ENCODE results near the gene GNAO1.
A peak's percentile ranks its signal among the peaks of the same experiment; 100 is the strongest.

The GNAO1 gene

GRCh38 chr16:56348168-56349085 is 157.1 kb downstream of the GNAO1 start:
- H3K27me3 Mint-ChIP-seq = no peaks in the 10 kb centered on the region
- DNase-seq = no peak
- no peaks in the 10 kb centered on the region for H3K4me1 Mint-ChIP-seq (ENCODE audit: low read depth)
- H3K9me3 Mint-ChIP-seq = no peaks in the 10 kb centered on the region
- H3K36me3 Mint-ChIP-seq (ENCODE audit: low read depth) = no peaks in the 10 kb centered on the region
- no peak overlapping the region for H3K27ac Mint-ChIP-seq
- no peak overlapping the region for H3K4me3 Mint-ChIP-seq

GRCh38 chr16:56349086-56349415 is 157.8 kb downstream of the GNAO1 start:
- no peaks in the 10 kb centered on the region for H3K27me3 Mint-ChIP-seq
- DNase-seq = no peak
- no peaks in the 10 kb centered on the region for H3K9me3 Mint-ChIP-seq
- H3K4me1 Mint-ChIP-seq (ENCODE audit: low read depth) = no peaks in the 10 kb centered on the region
- H3K36me3 Mint-ChIP-seq (ENCODE audit: low read depth) = no peaks in the 10 kb centered on the region
- no peak overlapping the region for H3K27ac Mint-ChIP-seq
- no peak overlapping the region for H3K4me3 Mint-ChIP-seq

- H3K4me3 Mint-ChIP-seq = no peak overlapping the region
- H3K27me3 Mint-ChIP-seq = no peaks in the 10 kb centered on the region
- no peak for DNase-seq
- no peaks in the 10 kb centered on the region for H3K4me1 Mint-ChIP-seq (ENCODE audit: low read depth)
- no peak overlapping the region for H3K27ac Mint-ChIP-seq
- H3K9me3 Mint-ChIP-seq = no peaks in the 10 kb centered on the region
- no peaks in the 10 kb centered on the region for H3K36me3 Mint-ChIP-seq (ENCODE audit: low read depth)
Measured at GRCh38 chr16:56349711-56350161, 158.4 kb downstream of the GNAO1 start.

GRCh38 chr16:56350491-56351405 is 159.5 kb downstream of the GNAO1 start:
- Mint-ChIP-seq H3K4me3 (no peak overlapping the region), H3K4me1 (ENCODE audit: low read depth) (peaks cover 2% of the 10 kb centered on the region), H3K9me3 (no peaks in the 10 kb centered on the region), H3K27me3 (no peaks in the 10 kb centered on the region), H3K27ac (no peak overlapping the region), H3K36me3 (ENCODE audit: low read depth) (no peaks in the 10 kb centered on the region)
- no peak for DNase-seq

- H3K9me3 Mint-ChIP-seq = no peaks in the 10 kb centered on the region
- H3K4me3 Mint-ChIP-seq = no peak overlapping the region
- DNase-seq = no peak
- no peaks in the 10 kb centered on the region for H3K27me3 Mint-ChIP-seq
- H3K27ac Mint-ChIP-seq = no peak overlapping the region
- H3K4me1 Mint-ChIP-seq (ENCODE audit: low read depth) = peaks cover 9% of the 10 kb centered on the region
- H3K36me3 Mint-ChIP-seq (ENCODE audit: low read depth) = no peaks in the 10 kb centered on the region
Measured at GRCh38 chr16:56351481-56351880, 160.2 kb downstream of the GNAO1 start.

- no peaks in the 10 kb centered on the region for H3K27me3 Mint-ChIP-seq
- no peaks in the 10 kb centered on the region for H3K9me3 Mint-ChIP-seq
- peaks cover 19% of the 10 kb centered on the region for H3K4me1 Mint-ChIP-seq (ENCODE audit: low read depth)
- H3K4me3 Mint-ChIP-seq = no peak overlapping the region
- DNase-seq = no peak
- no peak overlapping the region for H3K27ac Mint-ChIP-seq
- H3K36me3 Mint-ChIP-seq (ENCODE audit: low read depth) = peaks cover 2% of the 10 kb centered on the region
Measured at GRCh38 chr16:56352351-56353053, 161.2 kb downstream of the GNAO1 start.

GRCh38 chr16:56353054-56353921 is 162.0 kb downstream of the GNAO1 start:
- peaks cover 2% of the 10 kb centered on the region for H3K36me3 Mint-ChIP-seq (ENCODE audit: low read depth)
- H3K9me3 Mint-ChIP-seq = no peaks in the 10 kb centered on the region
- H3K27me3 Mint-ChIP-seq = no peaks in the 10 kb centered on the region
- DNase-seq = peak; percentile 23
- H3K4me3 Mint-ChIP-seq = no peak overlapping the region
- H3K4me1 Mint-ChIP-seq (ENCODE audit: low read depth) = peaks cover 26% of the 10 kb centered on the region
- no peak overlapping the region for H3K27ac Mint-ChIP-seq

- Mint-ChIP-seq H3K9me3 (no peaks in the 10 kb centered on the region), H3K4me3 (no peak overlapping the region), H3K27ac (no peak overlapping the region)
Measured at GRCh38 chr16:56354016-56354415, 162.7 kb downstream of the GNAO1 start.

GRCh38 chr16:56354746-56355145 is 163.5 kb downstream of the GNAO1 start:
- H3K27ac Mint-ChIP-seq = no peak overlapping the region
- H3K4me1 Mint-ChIP-seq (ENCODE audit: low read depth) = peaks cover 35% of the 10 kb centered on the region
- no peaks in the 10 kb centered on the region for H3K27me3 Mint-ChIP-seq
- no peaks in the 10 kb centered on the region for H3K9me3 Mint-ChIP-seq
- DNase-seq = peak; percentile 22
- peaks cover 3% of the 10 kb centered on the region for H3K36me3 Mint-ChIP-seq (ENCODE audit: low read depth)
- no peak overlapping the region for H3K4me3 Mint-ChIP-seq

More at GRCh38 chr16:56354016-56354415, 162.7 kb downstream of the GNAO1 start:
- Mint-ChIP-seq H3K4me1 (ENCODE audit: low read depth) (peaks cover 31% of the 10 kb centered on the region), H3K27me3 (no peaks in the 10 kb centered on the region), H3K36me3 (ENCODE audit: low read depth) (peaks cover 2% of the 10 kb centered on the region)
- DNase-seq = peak; percentile 7

- peak; percentile 28 for DNase-seq
- Mint-ChIP-seq H3K4me1 (ENCODE audit: low read depth) (peaks cover 40% of the 10 kb centered on the region), H3K27ac (no peak overlapping the region), H3K36me3 (ENCODE audit: low read depth) (peaks cover 8% of the 10 kb centered on the region), H3K4me3 (no peak overlapping the region), H3K9me3 (no peaks in the 10 kb centered on the region), H3K27me3 (no peaks in the 10 kb centered on the region)
Measured at GRCh38 chr16:56355221-56355620, 163.9 kb downstream of the GNAO1 start.

GRCh38 chr16:56355786-56356275 is 164.5 kb downstream of the GNAO1 start:
- peak overlapping the region; percentile 97 for H3K27ac Mint-ChIP-seq
- no peaks in the 10 kb centered on the region for H3K27me3 Mint-ChIP-seq
- peak; percentile 22 for DNase-seq

GRCh38 chr16:56356276-56357240 is 165.3 kb downstream of the GNAO1 start:
- Mint-ChIP-seq H3K36me3 (ENCODE audit: low read depth) (peaks cover 18% of the 10 kb centered on the region), H3K27me3 (no peaks in the 10 kb centered on the region), H3K4me1 (ENCODE audit: low read depth) (peaks cover 40% of the 10 kb centered on the region), H3K9me3 (no peaks in the 10 kb centered on the region), H3K27ac (peak overlapping the region; percentile 97), H3K4me3 (peak overlapping the region; percentile 84)
- DNase-seq = peak; percentile 63

More at GRCh38 chr16:56355786-56356275, 164.5 kb downstream of the GNAO1 start:
- peak overlapping the region; percentile 84 for H3K4me3 Mint-ChIP-seq
- no peaks in the 10 kb centered on the region for H3K9me3 Mint-ChIP-seq
- H3K36me3 Mint-ChIP-seq (ENCODE audit: low read depth) = peaks cover 14% of the 10 kb centered on the region
- peaks cover 40% of the 10 kb centered on the region for H3K4me1 Mint-ChIP-seq (ENCODE audit: low read depth)

All from activated T-cell treated with anti-CD3 and anti-CD28 coated beads, Interleukin-2, amount 50 U/mL, for 24 hours (primary cell).